ENCODE measurements around the gene CDC42BPG. TPM values are rescaled to one million over a fixed set of nuclear protein-coding genes. Genes with fewer than 3 reads are reported as not detected.

CDC42BPG gene
- total RNA-seq, 1 experiment from 2014 or later: 14.5 TPM

DNA sequence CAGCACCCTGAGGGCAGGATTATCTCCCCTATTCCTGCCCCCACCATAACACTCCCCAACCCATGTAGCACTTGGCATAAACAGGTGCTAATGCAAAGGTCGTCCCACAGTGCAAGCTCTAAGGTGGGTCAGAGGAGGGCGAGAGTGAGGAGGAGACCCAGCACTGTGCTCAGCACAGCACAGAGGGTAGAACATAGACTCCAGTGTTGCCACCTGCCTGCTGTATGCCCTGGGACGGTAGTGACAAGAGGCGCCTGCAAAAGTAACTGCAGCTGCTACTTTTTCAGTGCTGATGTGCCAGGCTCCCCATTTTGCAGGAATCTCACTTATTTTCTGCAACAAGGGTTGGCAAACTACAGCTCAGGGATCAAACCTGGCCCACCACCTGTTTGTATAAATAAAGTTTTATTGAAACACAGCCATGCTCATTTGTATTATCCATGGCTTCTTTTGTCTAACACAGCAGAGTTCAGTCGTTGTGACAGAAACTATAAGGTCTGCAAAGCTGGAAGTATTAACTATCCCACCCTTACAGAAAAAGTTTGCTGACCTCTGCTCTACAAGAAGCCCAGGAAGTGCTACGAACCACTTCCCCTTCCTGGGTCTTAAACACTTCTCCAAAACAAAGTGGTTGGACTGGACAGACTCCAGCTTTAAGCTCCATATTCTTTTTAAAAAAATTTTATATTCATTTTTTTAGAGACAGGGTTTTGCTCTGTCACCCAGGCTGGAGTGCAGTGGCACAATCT lies 16.9 kb upstream of the CDC42BPG start:
- peaks cover 83% of the 10 kb centered on the region for H3K79me2 ChIP-seq (ENCODE audit: low read length)
- H3K9ac ChIP-seq (ENCODE audit: low read length): no peak overlapping the region
- H3F3A ChIP-seq (ENCODE audit: low read length, unreplicated experiment): peaks cover 4% of the 10 kb centered on the region
- no peaks in the 10 kb centered on the region for H3K27me3 ChIP-seq (ENCODE audit: low read length)
- no peak overlapping the region for H3K4me2 ChIP-seq (ENCODE audit: low read length)
- no peaks in the 10 kb centered on the region for H3K9me3 ChIP-seq (ENCODE audit: low read length)
- no peak for TF ChIP-seq EZH2phosphoT487 (IDR thresholded peaks at IDR 0.05; ENCODE audit: borderline replicate concordance, low read length)
- TF ChIP-seq, protein P1, sequence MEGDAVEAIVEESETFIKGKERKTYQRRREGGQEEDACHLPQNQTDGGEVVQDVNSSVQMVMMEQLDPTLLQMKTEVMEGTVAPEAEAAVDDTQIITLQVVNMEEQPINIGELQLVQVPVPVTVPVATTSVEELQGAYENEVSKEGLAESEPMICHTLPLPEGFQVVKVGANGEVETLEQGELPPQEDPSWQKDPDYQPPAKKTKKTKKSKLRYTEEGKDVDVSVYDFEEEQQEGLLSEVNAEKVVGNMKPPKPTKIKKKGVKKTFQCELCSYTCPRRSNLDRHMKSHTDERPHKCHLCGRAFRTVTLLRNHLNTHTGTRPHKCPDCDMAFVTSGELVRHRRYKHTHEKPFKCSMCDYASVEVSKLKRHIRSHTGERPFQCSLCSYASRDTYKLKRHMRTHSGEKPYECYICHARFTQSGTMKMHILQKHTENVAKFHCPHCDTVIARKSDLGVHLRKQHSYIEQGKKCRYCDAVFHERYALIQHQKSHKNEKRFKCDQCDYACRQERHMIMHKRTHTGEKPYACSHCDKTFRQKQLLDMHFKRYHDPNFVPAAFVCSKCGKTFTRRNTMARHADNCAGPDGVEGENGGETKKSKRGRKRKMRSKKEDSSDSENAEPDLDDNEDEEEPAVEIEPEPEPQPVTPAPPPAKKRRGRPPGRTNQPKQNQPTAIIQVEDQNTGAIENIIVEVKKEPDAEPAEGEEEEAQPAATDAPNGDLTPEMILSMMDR (conservative IDR thresholded peaks at IDR 0.05; ENCODE audit: low read depth, low read length): no peak
- no peak for TF ChIP-seq EZH2 (IDR thresholded peaks at IDR 0.05; ENCODE audit: low read length, unreplicated experiment)
- no peak overlapping the region for H3K4me3 ChIP-seq (ENCODE audit: low read length)
- peaks cover 26% of the 10 kb centered on the region; the same call in 1 of the 2 replicates for H3K36me3 ChIP-seq (ENCODE audit: low read depth, low read length)
- ATAC-seq: no peak
- no peak for DNase-seq
- H2AFZ ChIP-seq (ENCODE audit: low read length): no peak overlapping the region
- BruUV-seq (replicated peaks): no TSS peak
- no peak overlapping the region for H3K27ac ChIP-seq (ENCODE audit: low read length)
- ChIA-PET CTCF (no interaction called here), POLR2A (ENCODE audit: unreplicated experiment) (no interaction called here)
- intact Hi-C loops (cut with micrococcal nuclease): no loop called here
- peaks cover 60% of the 10 kb centered on the region for H3K4me1 ChIP-seq (ENCODE audit: insufficient read depth, low read length)
- H3K9me2 ChIP-seq (replicated peaks; ENCODE audit: low read length): no peaks in the 10 kb centered on the region
- peaks cover 32% of the 10 kb centered on the region; the same call in 1 of the 2 replicates for H4K20me1 ChIP-seq (ENCODE audit: low read length)

DNA sequence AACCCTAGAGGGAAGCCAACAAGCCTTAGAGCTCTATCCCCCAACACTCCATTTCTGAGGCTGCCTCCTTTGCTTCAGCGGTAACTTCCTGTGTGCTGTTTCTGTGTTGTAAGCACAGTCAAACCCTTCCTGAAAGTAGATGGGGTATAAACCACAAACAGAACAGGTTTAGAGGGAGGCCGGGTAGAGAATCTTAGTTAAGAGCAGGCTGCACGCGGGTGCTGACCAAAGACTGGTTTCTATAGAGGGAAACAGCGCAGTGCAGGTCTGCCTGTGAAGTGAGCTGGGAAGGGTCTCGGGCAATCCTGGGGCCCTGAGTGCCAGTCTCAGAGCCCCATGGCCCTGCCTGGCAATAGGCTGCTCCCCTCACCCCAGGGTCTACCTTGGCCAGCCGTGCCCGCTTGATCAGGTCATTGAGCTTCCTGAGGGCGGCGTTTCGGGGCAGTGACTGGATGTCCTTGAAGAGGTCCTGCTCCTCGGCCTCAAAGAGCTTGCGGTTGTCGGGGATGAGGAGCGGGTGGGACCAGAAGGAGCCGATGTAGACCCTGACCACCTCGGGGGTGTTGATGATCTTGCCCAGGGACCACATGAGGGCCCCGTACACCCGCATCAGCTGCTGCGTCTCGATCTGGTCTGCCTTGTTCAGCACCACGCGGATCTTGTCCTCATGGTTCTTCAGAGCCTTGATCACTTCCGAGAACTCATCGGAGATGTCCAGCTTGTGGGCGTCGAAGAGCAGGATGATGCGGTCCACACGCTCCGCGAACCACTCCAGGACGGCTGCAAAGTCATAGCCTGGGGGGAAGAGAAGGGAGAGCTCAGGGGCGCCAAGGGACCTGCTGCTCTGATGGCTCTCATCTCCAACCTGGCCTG lies 15.3 kb upstream of the CDC42BPG start:
- Histone ChIP-seq H3K9ac (ENCODE audit: low read length) (no peak overlapping the region), H3K4me1 (ENCODE audit: insufficient read depth, low read length) (peaks cover 60% of the 10 kb centered on the region), H3K9me2 (replicated peaks; ENCODE audit: low read length) (no peaks in the 10 kb centered on the region), H4K20me1 (ENCODE audit: low read length) (peaks cover 19% of the 10 kb centered on the region; the same call in 1 of the 2 replicates), H3K36me3 (ENCODE audit: low read depth, low read length) (peaks cover 36% of the 10 kb centered on the region), H3K4me2 (ENCODE audit: low read length) (no peak overlapping the region), H3K27me3 (ENCODE audit: low read length) (no peaks in the 10 kb centered on the region), H3K79me2 (ENCODE audit: low read length) (peaks cover 79% of the 10 kb centered on the region), H3K27ac (ENCODE audit: low read length) (no peak overlapping the region), H2AFZ (ENCODE audit: low read length) (no peak overlapping the region), H3K9me3 (ENCODE audit: low read length) (no peaks in the 10 kb centered on the region), H3K4me3 (ENCODE audit: low read length) (no peak overlapping the region), H3F3A (ENCODE audit: low read length, unreplicated experiment) (peaks cover 4% of the 10 kb centered on the region)
- ATAC-seq (no peak), DNase-seq (no peak)
- ChIA-PET CTCF (no interaction called here), POLR2A (ENCODE audit: unreplicated experiment) (interaction anchor here (1.1 kb wide), 1 partner anchor 9 kb away, joined by 4 read pairs; no protein-coding TSS in a partner anchor)
- intact Hi-C loops (cut with micrococcal nuclease): no loop called here
- no TSS peak for BruUV-seq (replicated peaks)
- TF ChIP-seq EZH2 (IDR thresholded peaks at IDR 0.05; ENCODE audit: low read length, unreplicated experiment) (no peak), EZH2phosphoT487 (IDR thresholded peaks at IDR 0.05; ENCODE audit: borderline replicate concordance, low read length) (no peak)
- TF ChIP-seq, protein P1 (conservative IDR thresholded peaks at IDR 0.05; ENCODE audit: low read depth, low read length): no peak

Measured in PC-3 (cell line).